Smooth muscle cell (in vitro differentiated cells): ENCODE measurements around the gene RENBP. TPM values are rescaled to one million over a fixed set of nuclear protein-coding genes. Genes with fewer than 3 reads are reported as not detected.

Experiments
- DNase-seq: peaks from one replicate; lab custom pipeline; 2025; ENCODE audit not compliant: unreplicated experiment; lab: John Stamatoyannopoulos, UW
- H2AFZ ChIP-seq: fragments of 200-600 bp; sonication (generic); 2 replicates; pipeline ENCODE4 v1.6.0; 2016; ENCODE audit warnings: antibody characterized with exemption, low read depth, mild to moderate bottlenecking
- H3F3A ChIP-seq: fragments of 200-600 bp; sonication (generic); 2 replicates; pipeline ENCODE4 v1.6.0; 2017; ENCODE audit warnings: antibody characterized with exemption, low read depth
- H3K27ac ChIP-seq: fragments of 200-600 bp; sonication (generic); 2 replicates; pipeline ENCODE4 v1.5.1; 2016; ENCODE audit warnings: low read depth, mild to moderate bottlenecking
- H3K27me3 ChIP-seq: fragments of 200-600 bp; sonication (generic); 2 replicates; pipeline ENCODE4 v1.6.1; 2016; ENCODE audit warnings: low read depth, mild to moderate bottlenecking
- H3K36me3 ChIP-seq: fragments of 200-600 bp; sonication (generic); 2 replicates; pipeline ENCODE4 v1.5.1; 2016; ENCODE audit warnings: low read depth
- H3K4me1 ChIP-seq: fragments of 200-600 bp; sonication (generic); 2 replicates; pipeline ENCODE4 v1.5.1; 2016; ENCODE audit warnings: low read depth
- H3K4me2 ChIP-seq: fragments of 200-600 bp; sonication (generic); 2 replicates; pipeline ENCODE4 v1.6.0; 2016; ENCODE audit warnings: mild to moderate bottlenecking
- H3K4me3 ChIP-seq: fragments of 200-600 bp; sonication (generic); 2 replicates; pipeline ENCODE4 v1.5.1; 2016; ENCODE audit warnings: mild to moderate bottlenecking
- H3K79me2 ChIP-seq: fragments of 200-600 bp; sonication (generic); 2 replicates; pipeline ENCODE4 v1.6.0; 2016; ENCODE audit warnings: low read depth, mild to moderate bottlenecking
- H3K9ac ChIP-seq: fragments of 200-600 bp; sonication (generic); 2 replicates; pipeline ENCODE4 v1.6.0; 2016; ENCODE audit warnings: low read depth
- H3K9me3 ChIP-seq: fragments of 200-600 bp; sonication (generic); replicated peaks from 2 replicates; pipeline ENCODE4 v1.5.1; 2016; ENCODE audit warnings: low read depth
- H4K20me1 ChIP-seq: fragments of 200-600 bp; sonication (generic); 2 replicates; pipeline ENCODE4 v1.6.0; 2016; ENCODE audit warnings: low read depth
- WGBS: methylation state at CpG from one replicate; pipeline ENCODE4 v1.1.7; 2016; ENCODE audit warnings: low lambda C conversion rate; 5-methylcytosine and 5-hydroxymethylcytosine counted together
- polyA plus RNA-seq: library from polyadenylated mRNA; unstranded; fragments of >200 nt; fragmentation: Nextera tagmentation; extraction: Ambion mirVana; gene quantifications from 2 replicates; pipeline ENCODE4 v1.2.1, GENCODE V29; 2016
- total RNA-seq: library from RNA; depleted of rRNA; stranded (reverse); fragments of >200 nt; gene quantifications from 2 replicates; pipeline ENCODE4 v1.2.3, GENCODE V29; 2014
- TF ChIP-seq, protein P1 (sequence below): fragments of 200-600 bp; sonication (generic); IDR thresholded peaks from 2 replicates; pipeline ENCODE4 v1.5.1; 2017; ENCODE audit warnings: borderline replicate concordance, mild to moderate bottlenecking, antibody characterized with exemption; ENCODE audit not compliant: insufficient read depth, poor library complexity, severe bottlenecking

RENBP gene
- total and polyA plus RNA-seq, 2 experiments from 2014 or later: 0.11 TPM; not detected in 1

- H3K4me1 ChIP-seq: no peaks in the 10 kb centered on the region
- no peaks in the 10 kb centered on the region for H3K79me2 ChIP-seq
- no peaks in the 10 kb centered on the region for H3K27me3 ChIP-seq
- no peak overlapping the region for H3K4me2 ChIP-seq
- TF ChIP-seq, protein P1, sequence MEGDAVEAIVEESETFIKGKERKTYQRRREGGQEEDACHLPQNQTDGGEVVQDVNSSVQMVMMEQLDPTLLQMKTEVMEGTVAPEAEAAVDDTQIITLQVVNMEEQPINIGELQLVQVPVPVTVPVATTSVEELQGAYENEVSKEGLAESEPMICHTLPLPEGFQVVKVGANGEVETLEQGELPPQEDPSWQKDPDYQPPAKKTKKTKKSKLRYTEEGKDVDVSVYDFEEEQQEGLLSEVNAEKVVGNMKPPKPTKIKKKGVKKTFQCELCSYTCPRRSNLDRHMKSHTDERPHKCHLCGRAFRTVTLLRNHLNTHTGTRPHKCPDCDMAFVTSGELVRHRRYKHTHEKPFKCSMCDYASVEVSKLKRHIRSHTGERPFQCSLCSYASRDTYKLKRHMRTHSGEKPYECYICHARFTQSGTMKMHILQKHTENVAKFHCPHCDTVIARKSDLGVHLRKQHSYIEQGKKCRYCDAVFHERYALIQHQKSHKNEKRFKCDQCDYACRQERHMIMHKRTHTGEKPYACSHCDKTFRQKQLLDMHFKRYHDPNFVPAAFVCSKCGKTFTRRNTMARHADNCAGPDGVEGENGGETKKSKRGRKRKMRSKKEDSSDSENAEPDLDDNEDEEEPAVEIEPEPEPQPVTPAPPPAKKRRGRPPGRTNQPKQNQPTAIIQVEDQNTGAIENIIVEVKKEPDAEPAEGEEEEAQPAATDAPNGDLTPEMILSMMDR: no peak
- H3K4me3 ChIP-seq: no peak overlapping the region
- no peak overlapping the region for H3K27ac ChIP-seq
- no peaks in the 10 kb centered on the region for H4K20me1 ChIP-seq
- no peak for DNase-seq
- no peak overlapping the region for H2AFZ ChIP-seq
- no peak overlapping the region for H3K9ac ChIP-seq
- no peaks in the 10 kb centered on the region for H3K9me3 ChIP-seq
- H3K36me3 ChIP-seq: no peaks in the 10 kb centered on the region
- H3F3A ChIP-seq: no peaks in the 10 kb centered on the region
- 63% methylated on average over 14 of the region's 14 CpGs for WGBS
These were observed 20.1 kb downstream of the RENBP start for GRCh38 chrX:153924149-153924861.

- H3K4me3 ChIP-seq: no peak overlapping the region
- WGBS: 81% methylated on average over 25 of the region's 25 CpGs
- H3K4me2 ChIP-seq: no peak overlapping the region
- no peaks in the 10 kb centered on the region for H3F3A ChIP-seq
- H4K20me1 ChIP-seq: no peaks in the 10 kb centered on the region
- H3K27ac ChIP-seq: no peak overlapping the region
- no peak for DNase-seq
- TF ChIP-seq, protein P1: peak; percentile 2
- no peaks in the 10 kb centered on the region for H3K27me3 ChIP-seq
- no peaks in the 10 kb centered on the region for H3K9me3 ChIP-seq
- no peaks in the 10 kb centered on the region for H3K36me3 ChIP-seq
- H2AFZ ChIP-seq: no peak overlapping the region
- H3K4me1 ChIP-seq: no peaks in the 10 kb centered on the region
- H3K79me2 ChIP-seq: no peaks in the 10 kb centered on the region
- no peak overlapping the region for H3K9ac ChIP-seq
These were observed 21.2 kb downstream of the RENBP start for GRCh38 chrX:153922932-153923857.

GRCh38 chrX:153921511-153922446, 22.7 kb downstream of the RENBP start:
- no peak overlapping the region for H2AFZ ChIP-seq
- H3K4me2 ChIP-seq: no peak overlapping the region
- no peak overlapping the region for H3K9ac ChIP-seq
- no peak for DNase-seq
- WGBS: 87% methylated on average over 40 of the region's 40 CpGs
- H3K79me2 ChIP-seq: no peaks in the 10 kb centered on the region
- no peak overlapping the region for H3K4me3 ChIP-seq
- H3K9me3 ChIP-seq: no peaks in the 10 kb centered on the region
- H3K36me3 ChIP-seq: no peaks in the 10 kb centered on the region
- no peak overlapping the region for H3K27ac ChIP-seq
- no peaks in the 10 kb centered on the region for H3K27me3 ChIP-seq
- TF ChIP-seq, protein P1: no peak
- H4K20me1 ChIP-seq: no peaks in the 10 kb centered on the region
- H3F3A ChIP-seq: no peaks in the 10 kb centered on the region
- H3K4me1 ChIP-seq: no peaks in the 10 kb centered on the region
